GM12878 (cell line): ENCODE measurements around the gene HIF3A. TPM values are rescaled to one million over a fixed set of nuclear protein-coding genes. Genes with fewer than 3 reads are reported as not detected.
"Not testable (repeated sequence)": the region's sequence is repeated elsewhere in the genome, so short reads cannot be mapped to it uniquely, and the experiment has no call there.

ENCODE experiments used
- ATAC-seq: fragments of 200-7000 bp; cut with Tn5 transposase; 3 replicates; pipeline ENCODE4 v1.9.1; 2020; ENCODE audit warnings: mild to moderate bottlenecking, moderate library complexity
- BruUV-seq: library from RNA; stranded (reverse); fragments of 400-500 nt; replicated peaks from 2 replicates; lab custom pipeline; 2021; lab: Mats Ljungman, UMichigan
- CTCF ChIA-PET: fragments of 300-600 bp; sonication (Branson Sonifier 250); formaldehyde crosslinking; extraction: SDS; loops from one replicate; lab custom pipeline; 2021; ENCODE audit warnings: inconsistent platforms; lab: Yijun Ruan, JAX
- POLR2A ChIA-PET: fragments of 350-600 bp; formaldehyde crosslinking; extraction: SDS; loops from one replicate; lab custom pipeline; 2021; ENCODE audit warnings: inconsistent platforms; lab: Charles Lee
- RAD21 ChIA-PET: fragments of 300-600 bp; sonication (Branson Sonifier 250); formaldehyde crosslinking; loops from one replicate; lab custom pipeline; 2023; ENCODE audit warnings: antibody characterized with exemption; ENCODE audit not compliant: unreplicated experiment; lab: Charles Lee
- SMC1A ChIA-PET: fragments of 300-600 bp; sonication (Branson Sonifier 250); formaldehyde crosslinking; loops from one replicate; lab custom pipeline; 2023; ENCODE audit not compliant: unreplicated experiment, uncharacterized antibody; lab: Charles Lee
- DNase-seq: peaks from one replicate; pipeline ENCODE4 v3.0.0-alpha.2; 2011; ENCODE audit warnings: low read depth, low spot score
- FAIRE-seq: peaks from 3 replicates; lab custom pipeline; 2011; peaks lifted over from hg19 to GRCh38; lab: Jason Lieb, UNC
- H2AFZ ChIP-seq: 2 replicates; pipeline ENCODE4 v1.6.0; 2011; ENCODE audit warnings: low read depth, low read length, control low read depth; ENCODE audit not compliant: control insufficient read depth
- H3K27ac ChIP-seq: 2 replicates; pipeline ENCODE4 v1.5.1; 2011; ENCODE audit warnings: control low read depth; ENCODE audit not compliant: control insufficient read depth, insufficient read depth
- H3K27me3 ChIP-seq, 2 experiments: replicated peaks in 1 of 2; 2 replicates each; pipeline versions ENCODE4 v1.6.0 to v1.6.1; 2011; ENCODE audit warnings: low read length in 1 of 2; ENCODE audit not compliant: control insufficient read depth in 2 of 2, insufficient read depth in 2 of 2
- H3K36me3 ChIP-seq, 2 experiments: 2 replicates each; pipeline ENCODE4 v1.5.1; 2011; ENCODE audit warnings: low read length in 1 of 2; ENCODE audit not compliant: control insufficient read depth in 2 of 2, insufficient read depth in 2 of 2
- H3K4me1 ChIP-seq: 2 replicates; pipeline ENCODE4 v1.6.1; 2011; ENCODE audit warnings: mild to moderate bottlenecking, low read length, moderate library complexity, mixed read lengths; ENCODE audit not compliant: control insufficient read depth, insufficient read depth
- H3K4me2 ChIP-seq: 2 replicates; pipeline ENCODE4 v1.6.0; 2011; ENCODE audit warnings: control low read depth; ENCODE audit not compliant: control insufficient read depth, insufficient read depth
- H3K4me3 ChIP-seq: fragments of 200-600 bp; sonication (generic); 2 replicates; pipeline ENCODE4 v1.5.1; 2016
- H3K79me2 ChIP-seq: 2 replicates; pipeline ENCODE4 v1.6.0; 2011; ENCODE audit warnings: low read length; ENCODE audit not compliant: control insufficient read depth, insufficient read depth
- H3K9ac ChIP-seq: 2 replicates; pipeline ENCODE4 v1.8.0; 2011; ENCODE audit warnings: low read length, control low read depth, mixed read lengths; ENCODE audit not compliant: control insufficient read depth, insufficient read depth
- H3K9me3 ChIP-seq: replicated peaks from 3 replicates; pipeline ENCODE4 v1.5.1; 2011; ENCODE audit warnings: mild to moderate bottlenecking, low read length; ENCODE audit not compliant: control insufficient read depth, insufficient read depth
- H4K20me1 ChIP-seq: 2 replicates; pipeline ENCODE4 v1.6.0; 2011; ENCODE audit not compliant: control insufficient read depth, insufficient read depth
- BMI1 ChIP-seq: fragments of 450-650 bp; IDR thresholded peaks from 2 replicates; pipeline ENCODE4 v1.6.1; 2016; ENCODE audit warnings: mild to moderate bottlenecking, moderate library complexity, borderline replicate concordance
- EED ChIP-seq: sonication (generic); IDR thresholded peaks from 2 replicates; pipeline ENCODE4 v1.6.1; 2016; ENCODE audit warnings: antibody characterized with exemption, low read depth
- EGR1 ChIP-seq, 2 experiments: IDR thresholded peaks; 1 replicate in 1 of 2; 2 replicates in 1 of 2; pipeline ENCODE4 v1.6.1; 2011 to 2012; ENCODE audit warnings: low read depth in 2 of 2, low read length in 2 of 2, borderline replicate concordance in 1 of 2, mild to moderate bottlenecking in 1 of 2, moderate library complexity in 1 of 2
- FOS ChIP-seq: IDR thresholded peaks from 3 replicates; pipeline ENCODE4 v1.6.1; 2011; ENCODE audit warnings: borderline replicate concordance; ENCODE audit not compliant: insufficient read length; ENCODE audit errors: extremely low read depth
- HCFC1 ChIP-seq: fragments of 150-350 bp; IDR thresholded peaks from 2 replicates; pipeline ENCODE4 v1.6.1; 2014; ENCODE audit warnings: low read length
- HDAC2 ChIP-seq: fragments of 200-600 bp; sonication (generic); IDR thresholded peaks from 2 replicates; pipeline ENCODE4 v1.6.1; 2017
- HDGF ChIP-seq: fragments of 450-650 bp; IDR thresholded peaks from 2 replicates; pipeline ENCODE4 v1.6.1; 2016; ENCODE audit warnings: antibody characterized with exemption
- HSF1 ChIP-seq: fragments of 150-350 bp; IDR thresholded peaks from 2 replicates; pipeline ENCODE4 v1.6.1; 2014; ENCODE audit warnings: mild to moderate bottlenecking, low read depth, low read length
- NFIC ChIP-seq: IDR thresholded peaks from 2 replicates; pipeline ENCODE4 v1.6.1; 2012; ENCODE audit warnings: low read depth, mild to moderate bottlenecking, inconsistent platforms, low read length, moderate library complexity
- NFXL1 ChIP-seq: fragments of 450-650 bp; IDR thresholded peaks from 2 replicates; pipeline ENCODE4 v1.6.1; 2017; ENCODE audit warnings: antibody characterized with exemption, mild to moderate bottlenecking, borderline replicate concordance
- NFYA ChIP-seq: IDR thresholded peaks from 2 replicates; pipeline ENCODE4 v1.6.1; 2011; ENCODE audit warnings: low read depth, mild to moderate bottlenecking, low read length, improper control_type of control experiment, borderline replicate concordance
- NFYB ChIP-seq: IDR thresholded peaks from 2 replicates; pipeline ENCODE4 v1.6.1; 2011; ENCODE audit warnings: low read depth, mild to moderate bottlenecking, low read length, improper control_type of control experiment, moderate library complexity; ENCODE audit not compliant: insufficient read depth
- POLR2A ChIP-seq: IDR thresholded peaks from 2 replicates; pipeline ENCODE4 v1.6.1; 2011; ENCODE audit warnings: low read depth, mild to moderate bottlenecking, low read length
- SPI1 ChIP-seq: IDR thresholded peaks from 2 replicates; pipeline ENCODE4 v1.6.1; 2011; ENCODE audit warnings: low read depth, mild to moderate bottlenecking, low read length, moderate library complexity, borderline replicate concordance; ENCODE audit not compliant: insufficient read depth
- TCF12 ChIP-seq: IDR thresholded peaks from 2 replicates; pipeline ENCODE4 v1.6.1; 2011; ENCODE audit warnings: low read depth, mild to moderate bottlenecking, low read length
- WGBS: methylation state at CpG from one replicate; pipeline ENCODE4 v1.1.6; 2016; ENCODE audit warnings: low lambda C conversion rate; ENCODE audit not compliant: insufficient replicate concordance, insufficient coverage; ENCODE audit errors: missing lambda C conversion rate; 5-methylcytosine and 5-hydroxymethylcytosine counted together
- in situ Hi-C: fragments of 300-500 bp; cut with MboI; formaldehyde crosslinking; loops from 9 replicates; pipeline ENCODE4 v1.14.3; 2018; ENCODE audit warnings: mixed read lengths
- intact Hi-C: fragments of 100-400 bp; cut with micrococcal nuclease; formaldehyde crosslinking; loops from one replicate; pipeline ENCODE4 v1.14.2; 2022; ENCODE audit not compliant: unreplicated experiment
- polyA plus RNA-seq, 11 experiments: library from polyadenylated mRNA; depleted of rRNA in 4 of 11; unstranded in 6 of 11; stranded (reverse) in 5 of 11; fragments of >200 nt; fragmentation: Nextera tagmentation in 4 of 11; fragmentation: Illumina TruSeq in 1 of 11; extraction: Ambion mirVana in 4 of 11; extraction: Trizol in 1 of 11; gene quantifications; 1 replicate in 1 of 11; 2 replicates in 10 of 11; pipeline versions ENCODE4 v1.2.1 to v1.2.3, GENCODE V29; 2011 to 2016; ENCODE audit warnings: inconsistent platforms in 2 of 11, missing spikeins in 2 of 11, low read depth in 1 of 11
- total RNA-seq, 4 experiments: library from RNA; depleted of rRNA in 3 of 4; stranded (reverse); fragments of >200 nt in 3 of 4; fragmentation: Illumina TruSeq in 1 of 4; extraction: Trizol in 1 of 4; gene quantifications; 2 replicates each; pipeline versions ENCODE4 v1.2.1 to v1.2.3, GENCODE V29; 2013 to 2021

Gene HIF3A
- total and polyA plus RNA-seq, 10 of the 15 experiments (the other 5 are each of a cell fraction or from before 2014, with no cell fraction given) = 0.03 to 0.20 (median 0.06) TPM; not detected in 5

GRCh38 chr19:46311444-46311843 lies 14.6 kb downstream of the HIF3A start (continued):
- TF ChIP-seq NFYA (no peak), HDGF (no peak), EGR1 (IDR thresholded peaks at IDR 0.05; ENCODE audit: borderline replicate concordance in 1 of 2, low read depth in 2 of 2, low read length in 2 of 2) (no peak), HDAC2 (no peak)

GRCh38 chr19:46313540-46314469 lies 17.0 kb downstream of the HIF3A start:
- H3K9me3 ChIP-seq, H3K9ac ChIP-seq, SMC1A ChIA-PET, POLR2A ChIA-PET, H3K79me2 ChIP-seq, DNase-seq, RAD21 ChIA-PET, in situ Hi-C loops, H3K27ac ChIP-seq, H3K4me3 ChIP-seq, H3K4me1 ChIP-seq, H3K36me3 ChIP-seq, FAIRE-seq, BruUV-seq, H2AFZ ChIP-seq, CTCF ChIA-PET, H4K20me1 ChIP-seq, H3K4me2 ChIP-seq, H3K27me3 ChIP-seq, intact Hi-C loops, ATAC-seq: not testable (repeated sequence)
- WGBS = 52% methylated on average over 13 of the region's 14 CpGs

- Histone ChIP-seq H3K9me3 (no peaks in the 10 kb centered on the region), H3K36me3 (no peaks in the 10 kb centered on the region), H3K4me2 (no peak overlapping the region), H3K9ac (no peak overlapping the region), H3K27ac (no peak overlapping the region), H3K27me3 (no peaks in the 10 kb centered on the region; a peak in 1 of 4 replicates), H2AFZ (no peak overlapping the region), H3K79me2 (no peaks in the 10 kb centered on the region), H3K4me3 (no peak overlapping the region), H4K20me1 (no peaks in the 10 kb centered on the region), H3K4me1 (no peaks in the 10 kb centered on the region)
- ChIA-PET POLR2A (no interaction called here), SMC1A (no interaction called here), RAD21 (no interaction called here), CTCF (no interaction called here)
- DNase-seq (no peak), ATAC-seq (no peak), FAIRE-seq (no peak)
- intact Hi-C loops (no loop called here), in situ Hi-C loops (no loop called here)
- no TSS peak for BruUV-seq
- WGBS = 11% methylated on average over 2 of the region's 2 CpGs
- TF ChIP-seq POLR2A (no peak), EED (no peak), HSF1 (no peak), NFXL1 (no peak), SPI1 (no peak), HCFC1 (no peak), NFIC (no peak), FOS (no peak), BMI1 (no peak), TCF12 (no peak), NFYB (no peak)
These were observed 20.5 kb downstream of the HIF3A start for GRCh38 chr19:46317339-46317738.
